Heart right ventricle (tissue), 16 donors: Measurements from ENCODE around the gene ANKRD28. TPM values are rescaled to one million over a fixed set of nuclear protein-coding genes. Genes with fewer than 3 reads are reported as not detected.
"Not testable (repeated sequence)": the region's sequence is repeated elsewhere in the genome, so short reads cannot be mapped to it uniquely, and the experiment has no call there.

Experiments
- ATAC-seq, 8 donors: fragments of 200-7000 bp; cut with Tn5 transposase; one replicate each; pipeline ENCODE4 v1.9.1; 2020; ENCODE audit warnings: mild to moderate bottlenecking in 8 of 8, moderate library complexity in 8 of 8, moderate number of reproducible peaks in 1 of 8
- DNase-seq, 2 donors: peaks; one replicate each; pipeline ENCODE4 v3.0.0-alpha.2; 2020
- H3K27ac ChIP-seq, 10 donors: fragments of 200-600 bp; sonication (generic) in 2 of 10; one replicate each; pipeline versions ENCODE4 v1.5.0 to v1.8.0; 2020 to 2022; ENCODE audit warnings: mild to moderate bottlenecking in 3 of 10
- H3K27me3 ChIP-seq, 7 donors: fragments of 200-600 bp; one replicate each; pipeline ENCODE4 v1.8.0; 2021 to 2022; ENCODE audit warnings: mild to moderate bottlenecking in 2 of 7
- H3K36me3 ChIP-seq, 9 donors: fragments of 200-600 bp; sonication (generic) in 1 of 9; one replicate each; pipeline versions ENCODE4 v1.5.0 to v1.8.0; 2020 to 2022; ENCODE audit warnings: mild to moderate bottlenecking in 2 of 9
- H3K4me1 ChIP-seq, 9 donors: fragments of 200-600 bp; sonication (generic) in 1 of 9; one replicate each; pipeline versions ENCODE4 v1.5.0 to v1.8.0; 2020 to 2022; ENCODE audit warnings: mild to moderate bottlenecking in 4 of 9
- H3K4me3 ChIP-seq, 10 donors: fragments of 200-600 bp; sonication (generic) in 2 of 10; one replicate each; pipeline versions ENCODE4 v1.5.0 to v1.8.0; 2020 to 2022; ENCODE audit warnings: mild to moderate bottlenecking in 7 of 10, moderate library complexity in 2 of 10
- H3K9me3 ChIP-seq, 11 donors: fragments of 200-600 bp in 10 of 11; sonication (generic) in 2 of 11; one replicate each; pipeline versions ENCODE4 v1.5.0 to v1.8.0; 2013 to 2022; ENCODE audit warnings: mild to moderate bottlenecking in 2 of 11, control low read depth in 1 of 11, moderate library complexity in 1 of 11
- CTCF ChIP-seq, 9 donors: fragments of 200-600 bp; sonication (generic) in 2 of 9; IDR thresholded peaks; one replicate each; pipeline versions ENCODE4 v1.5.0 to v1.8.0; 2021 to 2022; ENCODE audit warnings: antibody characterized with exemption in 9 of 9, mild to moderate bottlenecking in 5 of 9, moderate library complexity in 1 of 9
- WGBS, 2 donors: extraction: QIAGEN DNeasy Blood & Tissue Kit; methylation state at CpG; one replicate each; pipeline ENCODE4 v1.1.7; 2013; ENCODE audit warnings: inconsistent platforms in 1 of 2; 5-methylcytosine and 5-hydroxymethylcytosine counted together
- intact Hi-C, 10 donors: fragments of 100-400 bp; cut with DNase I; formaldehyde crosslinking; loops; one replicate each; pipeline versions ENCODE4 v1.11.1 to v1.14.2; 2022
- polyA plus RNA-seq, 2 donors: library from polyadenylated mRNA; stranded (reverse); fragments of 200-250 nt; gene quantifications; one replicate each; pipeline ENCODE4 v1.2.3, GENCODE V29; 2013
- total RNA-seq, 10 donors: library from RNA; stranded (reverse); fragmentation: NEBNext Ultra II Directional in 3 of 10; extraction: Animal tissue kit (Norgen Biotek cat#: 25700) in 3 of 10; gene quantifications; one replicate each; pipeline versions ENCODE4 v1.2.1 to v1.2.4, GENCODE V29; 2021 to 2023
- donor health status: Arrhythmogenic right ventricular cardiomyopathy.
- donor health status: ischemic (EF 13 %, LVEDD 7.1; RV severe dilation, severe dysfunction).
- donor health status: healthy with polysubstance abuse.
- donor health status: DM: no; HTN: yes; CAD: no.
- donor health status: DM: no; HTN: no; CAD: no.
- donor health status: ischemic (EF 25% LVEDD 6.9; RV normal size, moderate dysfunction).
- donor health status: ischemic (EF 25% LVEDD 5.7; RV mildly dilated, moderate dysfunction).
- donor health status: healthy.
- donor health status: DM: yes; HTN: yes; CAD: no.
- donor health status: Ischemic cardiomyopathy.
- donor health status: ischemic (EF 35%, LVEDD 5.7; RV mildly dilated, moderate dysfunction).
- donor health status: nonischemic (EF 11% LVEDD 7.7; RV severe dilation, severe dysfunction).
- donor health status: DM: yes; HTN: yes; CAD: no.
- donor health status: PGD.
- donor health status: ischemic (EF 29% LVEDD 5.4; RV normal size, mild dysfunction).
- donor health status: nonischemic (EF 23%, LVEDD 6.1; RV moderate dilation, normal function).

Gene ANKRD28
- total and polyA plus RNA-seq, 12 donors = 5.9 to 30.8 (median 27.1) TPM

- Histone ChIP-seq H3K27ac (peak overlapping the region in 1 of 10 donors; percentile 3), H3K36me3 (no peaks in the 10 kb centered on the region), H3K27me3 (no peaks in the 10 kb centered on the region), H3K4me3 (no peak overlapping the region), H3K9me3 (no peaks in the 10 kb centered on the region), H3K4me1 (peaks cover 0 to 19% (median 10%) of the 10 kb centered on the region in 9 donors)
- TF ChIP-seq CTCF (IDR thresholded peaks at IDR 0.05) = no peak
- DNase-seq (no peak), ATAC-seq (peak in 3 of 8 donors; percentile 47 to 89 (median 75))
- intact Hi-C loops = no loop called here
- WGBS, 2 donors = 83 to 86% methylated on average over 6 of the region's 6 CpGs
Measured at GRCh38 chr3:15781637-15782402, 16.0 kb downstream of the ANKRD28 start.

GRCh38 chr3:15781131-15781530 lies 16.6 kb downstream of the ANKRD28 start:
- no peak for DNase-seq
- ATAC-seq = no peak
- H3K4me1 ChIP-seq = peaks cover 0 to 19% (median 10%) of the 10 kb centered on the region in 9 donors
- intact Hi-C loops = no loop called here
- no peaks in the 10 kb centered on the region for H3K9me3 ChIP-seq
- H3K36me3 ChIP-seq = no peaks in the 10 kb centered on the region
- no peak overlapping the region for H3K27ac ChIP-seq
- no peak for TF ChIP-seq CTCF (IDR thresholded peaks at IDR 0.05)
- H3K27me3 ChIP-seq = no peaks in the 10 kb centered on the region
- no peak overlapping the region for H3K4me3 ChIP-seq

GRCh38 chr3:15779111-15779510 lies 18.7 kb downstream of the ANKRD28 start:
- 91 to 98% methylated on average over 1 of the region's 1 CpG for WGBS, 2 donors
- TF ChIP-seq CTCF (IDR thresholded peaks at IDR 0.05) = no peak

GRCh38 chr3:15778332-15778858 lies 19.4 kb downstream of the ANKRD28 start:
- Histone ChIP-seq H3K27me3 (no peaks in the 10 kb centered on the region), H3K4me3 (no peak overlapping the region), H3K36me3 (no peaks in the 10 kb centered on the region), H3K4me1 (peaks cover 0 to 19% (median 10%) of the 10 kb centered on the region in 9 donors), H3K9me3 (no peaks in the 10 kb centered on the region), H3K27ac (no peak overlapping the region)
- no peak for DNase-seq
- intact Hi-C loops = no loop called here
- ATAC-seq = no peak
- no peak for TF ChIP-seq CTCF (IDR thresholded peaks at IDR 0.05)
- 62 to 71% methylated on average over 2 of the region's 2 CpGs for WGBS, 2 donors

More at GRCh38 chr3:15779111-15779510, 18.7 kb downstream of the ANKRD28 start:
- DNase-seq (no peak), ATAC-seq (no peak)
- intact Hi-C loops = no loop called here
- Histone ChIP-seq H3K27me3 (no peaks in the 10 kb centered on the region), H3K4me3 (no peak overlapping the region), H3K36me3 (no peaks in the 10 kb centered on the region), H3K9me3 (no peaks in the 10 kb centered on the region), H3K27ac (no peak overlapping the region), H3K4me1 (peaks cover 0 to 19% (median 10%) of the 10 kb centered on the region in 9 donors)

- H3K4me3 ChIP-seq, H3K9me3 ChIP-seq, H3K27me3 ChIP-seq, ATAC-seq, DNase-seq, H3K4me1 ChIP-seq, H3K36me3 ChIP-seq, intact Hi-C loops, H3K27ac ChIP-seq: not testable (repeated sequence)
- WGBS, 2 donors = 95 to 97% methylated on average over 6 of the region's 6 CpGs
Measured at GRCh38 chr3:15774931-15775560, 22.7 kb downstream of the ANKRD28 start.
